NCI-H1105 treated with DMSO at 0.1 percent for 48 hours (cell line): ENCODE data around the gene MYO1E.
"Not testable (repeated sequence)": the region's sequence is repeated elsewhere in the genome, so short reads cannot be mapped to it uniquely, and the experiment has no call there.

Source experiments
- DNase-seq: peaks from one replicate; lab custom pipeline; 2025; lab: John Stamatoyannopoulos, UW

MYO1E gene

DNA sequence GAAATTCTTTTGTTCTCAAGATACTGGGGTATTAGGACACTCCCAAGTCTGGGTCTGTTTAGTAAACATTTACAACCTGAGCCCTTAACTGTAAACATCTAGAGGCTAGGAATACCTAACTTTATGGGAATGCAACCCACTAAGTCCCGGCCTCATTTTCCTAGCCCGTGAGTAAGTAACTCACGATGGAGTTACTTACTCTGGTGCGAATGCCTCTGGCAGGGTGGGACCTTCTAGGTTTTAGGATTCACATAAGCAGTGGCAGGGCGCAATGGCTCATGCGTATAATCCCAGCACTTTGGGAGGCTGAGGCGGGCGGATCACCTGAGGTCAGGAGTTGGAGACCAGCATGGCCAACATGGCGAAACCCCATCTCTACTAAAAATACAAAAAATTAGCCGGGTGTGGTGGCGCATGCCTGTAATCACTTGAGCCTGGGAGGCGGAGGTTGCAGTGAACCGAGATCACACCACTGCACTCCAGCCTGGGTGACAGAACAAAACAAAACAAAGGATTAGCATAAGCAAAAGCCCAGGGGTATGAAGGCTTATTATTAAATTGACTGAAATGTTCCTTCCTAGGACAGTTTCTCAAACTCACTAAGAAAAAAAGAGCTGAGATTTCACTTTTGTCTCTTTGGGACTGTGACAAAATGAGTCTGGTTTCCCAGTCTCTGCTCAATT is 14.7 kb upstream of the MYO1E start:
- not testable (repeated sequence) for DNase-seq

DNA sequence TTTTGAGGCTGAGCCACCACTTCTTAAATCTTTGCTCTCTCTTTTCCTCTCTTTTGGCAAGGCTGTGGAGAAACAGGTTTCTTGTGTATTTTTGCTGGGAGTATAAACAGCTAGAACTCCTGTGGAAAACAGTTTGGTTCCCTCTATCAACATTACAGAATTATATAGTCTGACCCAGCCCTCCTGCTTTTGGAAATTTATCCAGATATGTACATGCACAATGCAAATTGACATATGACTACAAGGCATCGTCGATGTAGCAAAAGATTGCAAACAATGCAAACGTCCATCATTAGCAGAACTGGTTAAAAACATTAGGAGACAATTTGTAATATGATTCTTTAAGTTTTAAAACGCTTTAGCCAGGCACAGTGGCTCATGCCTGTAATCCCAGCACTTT is 12.5 kb upstream of the MYO1E start:
- no peak for DNase-seq

DNA sequence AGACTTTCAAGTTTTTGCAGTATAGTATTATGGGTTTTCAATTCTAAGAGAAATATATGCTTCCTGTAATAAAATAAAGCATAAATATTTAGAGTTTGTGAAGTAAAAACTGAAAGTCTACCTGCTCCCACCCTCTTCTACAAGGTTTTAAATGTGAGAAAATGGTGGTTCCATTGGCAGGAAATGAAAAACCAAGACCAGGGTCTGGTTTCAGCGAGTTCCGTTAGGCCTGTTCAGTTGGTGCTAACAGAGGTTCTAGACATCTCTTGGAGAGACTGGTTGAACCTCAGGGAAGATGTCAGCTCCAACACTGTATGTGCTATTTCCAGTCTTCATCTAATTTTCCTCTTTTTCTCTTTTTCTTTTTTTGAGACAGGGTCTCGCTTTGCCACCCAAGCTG is 11.8 kb upstream of the MYO1E start:
- DNase-seq = no peak

DNA sequence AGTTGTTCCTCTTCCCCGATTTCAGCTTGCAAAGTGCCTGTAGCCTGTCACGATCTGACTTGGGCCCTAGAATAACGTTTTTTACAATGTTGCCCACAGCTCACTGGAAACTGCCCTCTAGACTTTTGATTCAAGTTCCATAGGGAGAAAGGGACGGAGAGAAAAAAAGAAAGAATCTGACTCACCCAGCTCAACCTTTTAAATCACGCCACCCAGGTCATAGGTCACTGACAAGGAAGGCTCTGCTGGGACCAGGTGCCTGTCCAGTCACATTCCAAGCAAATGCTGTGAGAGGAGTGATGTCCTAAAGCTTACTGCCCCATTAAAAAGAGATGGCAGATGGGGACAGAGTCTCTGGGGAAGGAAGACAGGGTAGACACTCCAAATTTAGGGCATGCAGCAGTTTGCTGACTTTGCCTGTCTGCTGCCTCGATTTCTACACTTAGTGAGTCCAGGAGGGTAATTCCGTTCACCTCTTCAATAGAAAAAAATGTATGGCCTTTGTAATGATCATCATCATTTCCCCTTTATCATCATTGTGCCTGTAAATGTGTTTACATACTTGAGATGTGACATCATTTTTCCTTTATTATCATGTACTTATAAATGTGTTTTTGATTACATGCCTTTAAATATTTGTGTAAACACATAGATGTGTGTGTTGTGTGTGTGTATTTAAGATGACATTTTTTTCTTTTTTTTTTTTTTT is 8.4 kb upstream of the MYO1E start:
- no peak for DNase-seq

DNA sequence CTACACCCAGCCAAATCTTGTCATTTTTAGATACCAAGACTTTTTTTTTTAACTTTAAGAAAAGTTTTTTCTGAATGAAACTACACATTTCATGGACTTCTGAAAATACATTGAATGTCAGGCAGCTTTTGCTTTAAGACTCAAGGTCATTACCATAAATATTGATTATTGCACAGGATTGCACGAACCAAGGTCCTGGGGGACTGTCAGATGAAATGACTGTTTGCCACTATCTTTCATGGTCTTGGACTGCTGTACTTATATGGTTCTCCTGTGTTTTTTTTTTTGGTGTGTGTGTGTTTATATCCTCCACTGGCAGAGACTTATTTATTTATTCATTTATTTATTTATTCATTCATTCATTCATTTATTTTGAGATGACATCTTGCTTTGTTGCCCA is 6.9 kb upstream of the MYO1E start:
- DNase-seq = no peak

DNA sequence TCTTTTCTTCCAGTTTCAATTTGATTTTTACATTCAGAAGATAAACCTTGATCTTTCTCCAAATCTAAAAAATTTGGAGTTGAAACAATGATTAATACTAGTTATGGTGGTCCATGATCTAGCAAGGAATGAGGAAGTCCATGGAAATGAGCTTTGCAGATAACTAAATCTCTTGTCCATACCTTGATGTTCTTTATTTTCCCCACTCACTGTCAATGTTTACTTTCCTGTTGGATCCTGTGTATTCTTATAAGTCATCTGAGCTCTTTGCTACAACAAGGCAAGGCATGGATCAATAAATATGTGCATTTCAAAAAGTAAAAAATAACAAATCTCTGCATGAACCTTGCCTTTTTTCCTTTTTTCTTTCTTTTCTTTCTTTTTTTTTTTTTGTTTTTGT is 6.2 kb upstream of the MYO1E start:
- no peak for DNase-seq

DNA sequence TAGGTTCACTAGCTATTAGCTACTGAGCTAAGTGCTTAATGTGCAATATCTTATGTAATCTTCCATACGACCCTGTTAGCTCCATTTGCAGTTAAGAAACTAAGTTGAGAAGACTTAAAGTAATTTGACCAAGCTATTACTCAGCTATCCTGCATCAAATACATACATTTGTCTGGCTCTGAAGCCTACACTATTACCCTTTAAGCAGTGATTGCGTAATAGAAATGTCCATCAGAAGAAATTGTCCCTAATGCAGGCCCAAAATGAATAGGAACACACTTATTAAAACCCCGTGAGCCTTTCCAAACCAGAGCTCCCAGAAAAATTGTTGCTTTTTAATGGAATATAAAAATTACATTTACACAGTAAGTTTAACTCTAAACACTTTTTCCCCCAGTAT is 5.3 kb upstream of the MYO1E start:
- DNase-seq = no peak

DNA sequence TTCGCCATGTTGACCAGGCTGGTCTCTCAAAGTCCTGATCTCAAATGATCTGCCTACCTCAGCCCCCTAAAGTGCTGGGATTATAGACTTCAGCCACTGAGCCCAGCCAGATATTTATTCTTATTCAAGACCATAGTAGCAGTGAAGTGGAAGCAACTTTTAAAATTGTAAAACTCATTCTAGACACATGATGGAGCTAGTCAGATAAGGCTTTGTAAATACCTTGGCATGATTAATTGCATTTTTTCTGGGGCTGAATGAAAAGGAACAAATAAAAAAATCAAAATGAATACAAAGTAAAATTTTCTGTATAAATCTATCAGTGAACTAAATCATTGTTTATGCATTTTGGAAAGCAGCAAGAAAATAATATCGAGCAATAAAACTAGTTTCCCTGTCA is 4.1 kb upstream of the MYO1E start:
- DNase-seq = no peak

DNA sequence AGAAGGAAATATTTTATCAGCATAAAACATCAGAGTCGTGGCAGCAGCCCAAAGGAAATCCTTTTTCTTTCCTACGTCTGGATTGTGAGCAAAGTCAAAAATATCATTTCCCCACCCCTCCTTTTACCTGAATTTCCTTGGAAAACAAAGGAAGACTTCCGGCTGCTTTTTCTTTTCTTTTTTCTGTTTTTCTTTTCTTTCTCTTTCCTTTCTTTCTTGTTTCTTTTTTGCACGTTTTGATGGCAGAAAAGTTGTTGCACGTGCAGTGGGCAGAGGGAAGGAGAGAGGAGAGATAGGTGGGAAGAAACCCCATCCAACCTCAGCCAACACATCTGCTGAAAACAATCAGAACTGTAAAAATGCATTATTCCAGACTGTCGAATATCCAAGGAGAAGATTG is 544 bp upstream of the MYO1E start:
- no peak for DNase-seq

DNA sequence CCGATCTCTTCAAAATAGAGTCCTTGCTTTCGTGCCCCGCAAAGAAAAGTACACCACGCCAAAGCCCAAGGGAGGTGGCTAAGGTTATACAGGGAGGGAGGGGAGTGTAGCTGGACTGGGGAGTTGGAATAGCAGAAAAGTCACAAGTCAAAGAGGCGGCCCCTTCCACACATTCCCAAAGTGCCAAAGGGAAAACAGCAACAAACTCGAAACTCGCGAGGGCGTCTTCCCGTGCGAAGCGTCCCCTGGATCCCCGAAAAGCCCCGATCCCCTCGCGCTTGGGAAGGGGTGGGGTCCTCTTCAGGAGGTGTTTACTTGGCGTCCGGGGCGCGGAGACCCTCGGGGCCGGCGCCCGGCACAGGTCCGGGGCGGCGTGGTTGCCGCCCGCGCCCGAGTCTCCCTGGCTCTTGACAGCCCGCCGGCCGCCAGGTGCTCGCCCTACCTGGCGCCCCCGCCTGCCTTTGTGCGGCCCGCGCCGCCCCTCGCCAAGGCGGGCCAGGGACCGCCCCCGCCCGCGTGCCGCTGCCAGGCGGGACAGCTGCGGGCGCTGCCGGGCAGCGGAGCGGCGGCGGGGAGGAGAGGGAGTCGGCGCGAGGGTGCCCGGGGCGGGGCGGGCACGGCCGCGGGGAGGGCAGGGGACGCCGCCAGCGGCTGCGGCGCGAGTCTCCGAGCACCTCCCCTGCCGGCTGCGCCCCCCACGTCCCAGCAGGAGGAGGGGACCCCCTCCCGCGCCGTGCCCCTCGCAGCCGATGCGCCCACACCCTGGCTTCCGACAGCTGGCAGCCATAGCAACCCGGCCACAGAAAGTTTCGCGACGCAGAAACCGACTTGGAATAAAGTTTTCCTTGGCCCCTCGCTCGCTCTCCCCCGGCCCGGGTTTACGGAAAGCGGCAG is 966 bp downstream of the MYO1E start:
- peak; percentile 43 for DNase-seq

DNA sequence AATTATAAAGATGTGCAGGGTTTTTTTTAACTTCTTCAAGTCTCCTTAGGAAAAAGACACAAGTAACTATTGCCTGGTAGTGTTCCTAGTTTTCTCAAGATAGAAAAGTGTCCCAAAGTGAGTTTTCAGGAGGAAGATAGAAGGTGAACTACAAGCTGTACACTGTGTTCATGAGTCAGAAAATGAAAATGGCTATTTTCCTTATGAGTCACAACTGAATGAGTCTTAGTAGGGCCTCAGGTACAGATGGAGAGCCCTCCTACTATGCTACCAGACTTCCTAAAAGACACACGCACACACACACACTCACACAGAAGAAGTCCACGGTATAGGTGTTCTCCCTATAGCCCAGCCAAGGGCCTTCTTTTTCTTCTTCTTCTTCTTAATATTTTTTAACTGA is 3.1 kb downstream of the MYO1E start:
- DNase-seq = no peak

DNA sequence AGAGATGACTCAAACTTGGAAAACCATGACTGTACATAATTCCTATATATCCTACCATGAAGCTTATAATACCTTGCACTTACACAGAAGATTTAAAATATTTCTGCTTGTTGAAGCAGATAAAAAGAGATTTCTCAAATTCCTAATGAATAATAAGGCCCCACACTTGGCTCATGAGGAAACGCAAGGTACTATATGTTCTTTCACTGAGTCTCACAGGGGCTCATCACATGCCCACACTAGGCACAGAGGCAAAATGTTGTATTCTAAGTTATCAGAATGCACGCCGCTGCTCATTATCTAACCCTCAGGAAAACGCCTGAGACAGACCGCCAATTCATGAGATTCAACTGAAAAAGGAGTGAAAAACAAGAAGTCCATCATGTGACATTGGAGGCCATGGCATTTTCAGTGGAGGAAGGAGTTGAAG is 5.6 kb downstream of the MYO1E start:
- no peak for DNase-seq

DNA sequence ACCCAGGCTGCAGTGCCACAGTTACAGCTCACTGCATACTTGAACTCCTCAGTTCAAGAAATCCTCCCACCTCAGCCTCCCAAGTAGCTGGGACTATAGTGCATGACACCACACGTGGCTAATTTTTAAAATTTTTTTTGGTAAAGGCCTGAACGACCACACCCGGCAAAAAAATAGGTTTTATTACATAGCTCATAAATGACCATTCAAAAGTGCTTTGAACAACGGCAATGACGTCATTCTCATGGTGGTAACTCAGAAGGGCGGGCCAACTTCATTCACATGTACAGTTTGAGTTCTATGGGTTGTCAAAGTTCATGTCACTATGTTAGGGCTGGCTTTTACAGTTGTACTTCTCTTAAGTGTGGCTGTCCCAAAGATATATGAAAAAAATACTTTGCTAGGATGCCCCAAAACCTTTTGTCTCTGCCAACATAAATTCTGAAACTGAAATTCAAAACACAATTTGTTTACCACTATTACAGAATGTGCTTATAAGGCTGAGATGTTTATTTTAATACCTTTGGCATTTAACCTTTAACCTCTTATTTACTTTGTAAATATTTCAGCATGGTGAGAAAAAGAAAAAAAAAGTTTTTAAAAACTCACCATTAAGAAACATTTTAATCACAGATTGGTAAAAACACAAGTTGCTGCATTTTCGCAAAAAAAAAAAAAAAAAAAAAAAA is 6.2 kb downstream of the MYO1E start:
- no peak for DNase-seq

DNA sequence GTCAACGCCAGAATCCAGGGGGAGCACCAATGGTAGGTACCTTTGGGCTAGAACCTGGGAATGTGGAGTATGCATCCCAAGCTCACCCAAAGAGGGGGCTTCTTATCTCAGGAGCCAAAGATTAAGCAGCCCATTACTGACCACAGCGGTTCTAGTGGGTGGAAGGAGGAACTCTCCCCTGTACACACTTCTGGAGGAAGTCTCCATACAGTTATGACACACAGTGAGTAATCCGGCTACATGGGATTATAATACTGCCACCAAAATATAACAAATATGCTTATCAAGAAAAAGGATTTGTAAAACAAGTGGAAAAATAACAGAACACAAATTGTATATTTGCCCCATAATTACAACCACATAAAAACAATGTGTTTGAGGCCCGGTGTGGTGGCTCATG is 8.4 kb downstream of the MYO1E start:
- DNase-seq = no peak

DNA sequence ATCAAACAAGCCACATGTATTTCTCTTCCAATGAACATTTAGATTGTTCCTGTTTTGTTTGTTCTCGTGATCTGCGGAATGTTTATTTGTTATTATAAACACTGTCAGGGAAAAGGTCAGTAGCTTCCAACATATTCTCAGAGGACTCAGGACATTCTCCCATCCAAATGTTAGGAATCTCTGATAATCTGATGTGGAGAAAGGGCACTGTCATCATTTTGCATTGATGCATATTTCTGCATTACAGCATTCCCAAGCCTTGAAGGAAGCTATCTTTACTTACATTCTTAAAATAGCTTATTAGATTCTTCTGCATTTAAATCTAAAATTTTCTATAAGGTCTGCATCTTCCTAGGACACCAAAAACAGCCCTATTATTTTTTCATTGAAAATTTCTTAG is 10.3 kb downstream of the MYO1E start:
- no peak for DNase-seq

DNA sequence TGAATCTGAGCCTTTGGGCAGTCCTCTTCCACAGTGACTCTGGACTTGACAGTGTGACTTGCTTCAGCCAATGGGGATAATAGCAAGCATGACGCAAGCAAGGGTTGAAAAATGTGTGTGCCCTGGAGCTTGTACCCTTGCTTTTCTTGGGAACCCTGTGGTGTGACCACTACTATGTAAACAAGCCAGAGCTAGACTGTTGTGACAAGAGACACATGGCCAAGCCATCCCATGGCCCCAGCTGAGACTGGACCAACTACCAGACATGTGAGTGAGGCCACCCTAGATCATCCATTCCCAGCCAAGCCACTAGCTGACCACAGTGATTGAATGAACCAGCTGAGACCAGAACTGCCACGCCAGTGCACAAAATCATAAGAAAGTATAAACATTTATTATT is 11.8 kb downstream of the MYO1E start:
- DNase-seq = no peak

DNA sequence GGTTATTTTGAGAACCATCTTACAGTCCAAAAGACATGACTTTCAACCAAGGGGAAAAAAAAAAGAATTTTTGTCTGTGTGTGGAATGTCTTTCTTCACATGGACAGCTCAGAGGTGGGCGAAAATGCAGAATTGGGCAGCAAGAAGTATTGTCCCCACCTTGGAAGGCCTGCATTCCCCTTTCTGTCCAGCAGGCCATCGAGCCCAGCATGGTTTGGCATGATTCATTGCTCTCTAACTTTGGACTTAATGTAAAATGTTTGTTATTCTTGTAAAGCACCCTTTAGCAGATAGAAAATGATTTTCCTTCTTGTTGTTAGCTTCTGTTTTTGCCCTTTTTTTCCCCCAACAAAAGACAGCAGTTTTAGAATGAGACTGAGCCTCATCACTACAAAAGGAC is 12.4 kb downstream of the MYO1E start:
- DNase-seq = no peak

DNA sequence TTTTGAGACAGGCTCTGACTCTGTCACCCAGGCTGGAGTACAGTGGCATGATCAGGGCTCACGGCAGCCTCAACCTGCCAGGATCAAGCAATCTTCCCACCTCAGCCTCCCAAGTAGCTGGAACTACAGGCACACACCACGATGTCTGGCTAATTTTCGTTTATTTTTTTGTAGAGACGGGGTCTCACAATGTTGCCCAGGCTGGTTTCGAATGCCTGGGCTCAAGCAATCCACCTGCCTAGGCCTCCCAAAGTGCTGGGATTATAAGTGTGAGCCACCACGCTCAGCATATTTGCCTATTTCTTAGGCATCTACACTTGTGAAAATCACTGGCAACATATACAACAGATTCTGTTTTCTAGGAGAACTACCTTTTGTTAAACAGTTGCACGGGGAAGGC is 16.9 kb downstream of the MYO1E start:
- no peak for DNase-seq

DNA sequence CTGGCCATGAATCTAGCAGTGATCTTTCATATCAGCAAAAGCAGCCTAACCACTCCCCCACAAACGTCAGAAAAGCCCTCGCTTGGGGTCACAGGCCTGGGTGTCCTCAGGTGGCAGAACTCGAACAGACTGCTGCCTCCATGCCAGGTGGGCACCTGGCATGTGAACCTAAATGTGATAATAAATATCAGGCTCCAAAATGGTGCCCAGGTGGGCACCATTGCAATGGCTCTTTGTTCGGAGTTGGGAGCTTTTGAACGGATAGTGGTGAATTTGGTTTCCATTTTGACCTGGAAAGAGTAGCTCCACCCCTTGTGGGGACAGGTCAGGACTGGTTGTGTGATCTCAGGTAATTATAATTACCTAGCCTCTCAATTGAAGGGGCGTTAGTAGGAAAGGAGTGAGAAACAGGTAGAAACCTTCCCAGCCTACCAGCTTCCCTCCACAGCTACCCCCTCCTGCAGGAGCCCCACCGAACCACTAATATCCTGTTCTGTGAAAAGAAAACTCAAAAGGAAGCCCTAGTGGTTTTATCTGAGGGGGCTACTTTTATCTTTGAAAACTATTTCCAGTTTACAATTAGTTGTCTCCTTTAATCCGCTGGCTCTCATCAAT is 18.1 kb downstream of the MYO1E start:
- peak; percentile 74 for DNase-seq

DNA sequence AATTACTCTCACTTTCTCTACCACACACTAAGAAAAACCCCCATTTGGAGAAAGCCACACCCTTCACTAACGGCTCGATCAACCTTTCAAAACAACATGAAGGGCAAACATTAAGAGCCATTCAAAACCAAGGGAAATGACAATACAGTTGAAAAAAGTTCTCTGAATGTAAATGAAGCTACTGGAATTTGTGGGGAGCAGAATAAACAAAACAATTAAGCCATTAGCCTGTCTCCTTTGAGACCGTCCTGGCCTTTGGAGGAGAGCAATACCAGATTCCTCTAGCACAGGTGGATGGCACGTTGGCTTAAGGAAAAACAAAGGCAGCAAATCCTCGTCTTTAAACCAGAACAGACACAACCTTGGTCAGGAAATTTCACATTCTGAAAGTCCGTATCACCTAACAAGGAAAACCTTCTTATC is 18.7 kb downstream of the MYO1E start:
- peak; percentile 61 for DNase-seq

DNA sequence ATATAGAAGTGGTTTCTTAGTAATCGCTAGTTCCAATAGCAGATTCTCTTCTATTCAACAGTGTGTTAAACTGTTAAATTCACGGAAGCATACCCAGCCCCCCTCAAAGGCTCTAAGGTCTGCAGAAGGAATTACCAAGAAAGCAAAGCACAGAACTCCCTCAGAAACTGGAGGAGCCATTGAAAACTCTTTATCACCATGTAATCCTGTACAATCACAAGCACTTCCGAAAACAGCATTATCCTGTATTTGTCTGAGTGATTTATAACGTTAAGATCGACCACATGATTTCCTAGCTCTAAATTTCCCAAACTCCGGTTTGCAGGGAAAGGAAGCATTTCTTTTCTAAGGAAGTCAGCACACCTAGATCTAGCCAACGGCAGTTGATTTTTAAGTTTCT is 20.0 kb downstream of the MYO1E start:
- no peak for DNase-seq

DNA sequence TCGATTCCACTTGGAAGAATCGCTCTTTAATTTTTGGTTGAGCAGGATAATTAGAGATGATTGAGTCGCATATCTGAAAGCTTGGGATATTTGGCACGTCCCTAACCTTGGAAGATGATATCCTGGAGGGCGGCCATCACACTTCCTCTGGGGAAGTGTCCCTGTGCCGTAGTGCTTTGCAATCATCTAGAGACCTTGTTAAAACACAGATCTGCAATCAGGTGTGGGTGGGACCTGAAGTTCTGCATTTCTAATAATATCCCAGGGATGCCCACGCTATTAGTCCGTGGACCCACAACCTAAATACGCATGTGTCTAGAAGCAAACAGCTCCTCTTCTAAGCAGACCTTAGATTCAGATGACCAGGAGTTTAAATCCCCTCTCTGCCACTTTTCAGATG is 20.5 kb downstream of the MYO1E start:
- no peak for DNase-seq
